Measurements from ENCODE around the gene SORCS2. TPM values are rescaled to one million over a fixed set of nuclear protein-coding genes. Genes with fewer than 3 reads are reported as not detected.

The SORCS2 gene
- total and polyA plus RNA-seq, 7 donors, result 0.18 to 1.5 (median 0.36) TPM

GRCh38 chr4:7607156-7607910 is 415.0 kb downstream of the SORCS2 start:
- DNase-seq (no peak), ATAC-seq (no peak)
- WGBS, 3 donors, result 49 to 63% (median 54%) methylated on average over 14 of the region's 14 CpGs

DNA sequence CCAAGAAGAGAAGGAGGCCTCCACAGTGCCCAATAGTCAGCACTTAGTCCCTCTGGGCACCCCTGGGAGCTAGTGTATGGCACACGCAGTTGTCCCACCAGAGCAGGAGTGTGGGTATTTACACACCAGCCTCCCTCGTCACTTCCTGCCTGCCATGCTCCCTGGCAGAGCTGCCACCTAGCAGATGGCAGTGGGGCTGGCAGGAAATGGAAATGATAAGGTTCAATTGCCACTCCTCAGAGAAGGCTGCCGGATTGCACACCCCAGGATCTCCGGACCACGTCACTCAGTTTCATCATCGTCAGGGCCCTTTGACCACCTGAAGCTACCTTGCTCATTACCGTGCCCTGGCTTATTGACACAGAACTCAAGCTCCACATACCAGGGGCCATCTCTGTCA is 415.7 kb downstream of the SORCS2 start:
- DNase-seq, result no peak
- WGBS, 3 donors, result 35 to 51% (median 37%) methylated on average over 7 of the region's 7 CpGs
- intact Hi-C loops (cut with DNase I), result no loop called here
- H3K27me3 ChIP-seq (ENCODE audit: insufficient read depth in 3 of 3, low read length in 2 of 3), result peaks cover 0 to 35% (median 7%) of the 10 kb centered on the region in 3 donors
- no peaks in the 10 kb centered on the region for H3K36me3 ChIP-seq (ENCODE audit: insufficient read depth in 1 of 2, low read depth in 1 of 2)
- no peak overlapping the region for H3K27ac ChIP-seq
- H3K4me1 ChIP-seq, result no peaks in the 10 kb centered on the region
- H3K9me3 ChIP-seq, result peaks cover 3% of the 10 kb centered on the region
- no peak overlapping the region for H3K4me3 ChIP-seq
- no peak for ATAC-seq
- TF ChIP-seq, protein P1, sequence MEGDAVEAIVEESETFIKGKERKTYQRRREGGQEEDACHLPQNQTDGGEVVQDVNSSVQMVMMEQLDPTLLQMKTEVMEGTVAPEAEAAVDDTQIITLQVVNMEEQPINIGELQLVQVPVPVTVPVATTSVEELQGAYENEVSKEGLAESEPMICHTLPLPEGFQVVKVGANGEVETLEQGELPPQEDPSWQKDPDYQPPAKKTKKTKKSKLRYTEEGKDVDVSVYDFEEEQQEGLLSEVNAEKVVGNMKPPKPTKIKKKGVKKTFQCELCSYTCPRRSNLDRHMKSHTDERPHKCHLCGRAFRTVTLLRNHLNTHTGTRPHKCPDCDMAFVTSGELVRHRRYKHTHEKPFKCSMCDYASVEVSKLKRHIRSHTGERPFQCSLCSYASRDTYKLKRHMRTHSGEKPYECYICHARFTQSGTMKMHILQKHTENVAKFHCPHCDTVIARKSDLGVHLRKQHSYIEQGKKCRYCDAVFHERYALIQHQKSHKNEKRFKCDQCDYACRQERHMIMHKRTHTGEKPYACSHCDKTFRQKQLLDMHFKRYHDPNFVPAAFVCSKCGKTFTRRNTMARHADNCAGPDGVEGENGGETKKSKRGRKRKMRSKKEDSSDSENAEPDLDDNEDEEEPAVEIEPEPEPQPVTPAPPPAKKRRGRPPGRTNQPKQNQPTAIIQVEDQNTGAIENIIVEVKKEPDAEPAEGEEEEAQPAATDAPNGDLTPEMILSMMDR (IDR thresholded peaks at IDR 0.05), result no peak

More at GRCh38 chr4:7607156-7607910, 415.0 kb downstream of the SORCS2 start:
- H3K4me3 ChIP-seq, result no peak overlapping the region
- peaks cover 3% of the 10 kb centered on the region for H3K9me3 ChIP-seq
- intact Hi-C loops (cut with DNase I), result no loop called here
- peaks cover 0 to 35% (median 7%) of the 10 kb centered on the region in 3 donors for H3K27me3 ChIP-seq (ENCODE audit: insufficient read depth in 3 of 3, low read length in 2 of 3)
- no peaks in the 10 kb centered on the region for H3K4me1 ChIP-seq
- no peaks in the 10 kb centered on the region for H3K36me3 ChIP-seq (ENCODE audit: insufficient read depth in 1 of 2, low read depth in 1 of 2)
- TF ChIP-seq, protein P1 (IDR thresholded peaks at IDR 0.05), result no peak
- H3K27ac ChIP-seq, result no peak overlapping the region

GRCh38 chr4:7609316-7609715 is 417.0 kb downstream of the SORCS2 start:
- no peaks in the 10 kb centered on the region for H3K4me1 ChIP-seq
- WGBS, 3 donors, result 74 to 86% (median 83%) methylated on average over 10 of the region's 10 CpGs
- ATAC-seq (no peak), DNase-seq (no peak)
- peaks cover 3% of the 10 kb centered on the region for H3K9me3 ChIP-seq
- intact Hi-C loops (cut with DNase I), result no loop called here
- H3K27me3 ChIP-seq (ENCODE audit: insufficient read depth in 3 of 3, low read length in 2 of 3), result peaks cover 0 to 35% (median 7%) of the 10 kb centered on the region in 3 donors
- no peak overlapping the region for H3K4me3 ChIP-seq
- H3K36me3 ChIP-seq (ENCODE audit: insufficient read depth in 1 of 2, low read depth in 1 of 2), result no peaks in the 10 kb centered on the region
- TF ChIP-seq, protein P1 (IDR thresholded peaks at IDR 0.05), result no peak
- no peak overlapping the region for H3K27ac ChIP-seq

DNA sequence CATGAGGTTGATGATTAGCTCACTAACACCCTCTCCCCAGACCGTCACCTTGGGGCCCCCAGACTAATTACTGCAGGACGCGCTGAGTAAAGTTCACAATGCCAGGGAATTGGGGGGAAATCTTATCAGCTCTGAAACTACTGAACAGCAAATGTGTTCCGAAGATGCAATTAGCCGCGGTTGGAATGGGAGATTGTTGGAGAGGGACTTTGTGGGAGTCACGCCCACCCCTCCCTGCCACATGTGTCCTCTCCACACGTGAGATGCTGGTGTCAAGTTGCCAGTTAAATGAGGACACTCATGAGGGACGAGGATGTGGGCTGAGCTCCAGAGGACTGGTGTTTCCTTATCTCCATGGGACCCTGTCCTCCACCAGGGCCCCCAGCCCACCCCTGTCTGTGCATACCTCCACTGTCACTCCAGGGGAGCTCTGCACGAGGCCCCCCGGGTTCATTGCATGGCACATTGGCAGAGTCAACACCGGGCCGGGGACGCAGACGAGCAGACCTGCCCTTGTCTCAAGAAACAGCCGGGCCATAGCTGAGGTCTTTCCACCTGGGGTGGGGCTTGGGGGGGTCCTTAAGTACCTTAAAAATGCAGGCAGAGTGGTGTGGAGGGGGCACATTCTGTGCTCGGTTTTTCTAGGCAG is 417.8 kb downstream of the SORCS2 start:
- Histone ChIP-seq H3K4me1 (no peaks in the 10 kb centered on the region), H3K27ac (no peak overlapping the region)
- no peak for DNase-seq

More for the DNA sequence above, 417.8 kb downstream of the SORCS2 start:
- Histone ChIP-seq H3K36me3 (ENCODE audit: insufficient read depth in 1 of 2, low read depth in 1 of 2) (no peaks in the 10 kb centered on the region), H3K9me3 (no peaks in the 10 kb centered on the region), H3K4me3 (no peak overlapping the region), H3K27me3 (ENCODE audit: insufficient read depth in 3 of 3, low read length in 2 of 3) (peaks cover 0 to 35% (median 7%) of the 10 kb centered on the region in 3 donors)
- 52 to 57% (median 52%) methylated on average over 17 of the region's 17 CpGs for WGBS, 3 donors
- intact Hi-C loops (cut with DNase I), result no loop called here
- no peak for ATAC-seq
- TF ChIP-seq, protein P1 (IDR thresholded peaks at IDR 0.05), result no peak

Data from psoas muscle (tissue), 8 donors.